K562 (cell line): ENCODE measurements around the gene NFAM1. TPM values are rescaled to one million over a fixed set of nuclear protein-coding genes. Genes with fewer than 3 reads are reported as not detected.

ENCODE experiments used
- ATF2 ChIP-seq: sonication (generic); formaldehyde crosslinking; IDR thresholded peaks from 2 replicates; pipeline ENCODE4 v1.8.1; 2022; ENCODE audit warnings: missing genetic modification reagents
- CBX3 ChIP-seq, 2 experiments: IDR thresholded peaks; 1 replicate in 1 of 2; 2 replicates in 1 of 2; pipeline ENCODE4 v1.6.1; 2012; ENCODE audit warnings: inconsistent platforms in 2 of 2, low read length in 2 of 2, borderline replicate concordance in 1 of 2, control low read depth in 1 of 2
- CREB1 ChIP-seq, 2 experiments: sonication (generic) in 1 of 2; formaldehyde crosslinking in 1 of 2; IDR thresholded peaks; 2 replicates each; pipeline versions ENCODE4 v1.6.1 to v1.8.0; 2012 to 2022; ENCODE audit warnings: inconsistent platforms in 1 of 2, mild to moderate bottlenecking in 1 of 2, missing genetic modification reagents in 1 of 2, moderate library complexity in 1 of 2
- CREBBP ChIP-seq: IDR thresholded peaks from one replicate; pipeline ENCODE4 v1.6.1; 2012; ENCODE audit warnings: low read depth, mild to moderate bottlenecking, control low read depth, inconsistent platforms, low read length
- EP400 ChIP-seq: fragments of 450-650 bp; IDR thresholded peaks from 2 replicates; pipeline ENCODE4 v1.6.1; 2017; ENCODE audit warnings: antibody characterized with exemption, mild to moderate bottlenecking, moderate library complexity
- HNRNPL ChIP-seq: fragments of 200-400 bp; formaldehyde crosslinking; IDR thresholded peaks from 2 replicates; pipeline ENCODE4 v1.6.1; 2017; ENCODE audit warnings: low read depth, mild to moderate bottlenecking, low read length
- JUND ChIP-seq, 2 experiments: IDR thresholded peaks; 2 replicates in 1 of 2; 3 replicates in 1 of 2; pipeline ENCODE4 v1.6.1; 2011; ENCODE audit warnings: borderline replicate concordance in 2 of 2, low read depth in 2 of 2, low read length in 2 of 2, improper control_type of control experiment in 1 of 2, missing biosample characterization in 1 of 2, missing genetic modification characterization in 1 of 2, missing genetic modification reagents in 1 of 2
- NCOA2 ChIP-seq, 2 experiments: fragments of 450-650 bp; IDR thresholded peaks; 2 replicates each; pipeline ENCODE4 v1.6.1; 2018; ENCODE audit warnings: mild to moderate bottlenecking in 2 of 2, moderate library complexity in 1 of 2; ENCODE audit not compliant: partially characterized antibody in 2 of 2
- PHF20 ChIP-seq: fragments of 450-650 bp; IDR thresholded peaks from 2 replicates; pipeline ENCODE4 v1.6.1; 2018; ENCODE audit not compliant: partially characterized antibody
- SNRNP70 ChIP-seq: fragments of 200-400 bp; formaldehyde crosslinking; optimal IDR thresholded peaks from 2 replicates; pipeline ENCODE3; 2017; ENCODE audit warnings: low read depth, low read length
- U2AF1 ChIP-seq: fragments of 200-400 bp; formaldehyde crosslinking; optimal IDR thresholded peaks from 2 replicates; pipeline ENCODE3; 2017; ENCODE audit warnings: mild to moderate bottlenecking, low read depth, low read length, moderate library complexity
- ZBTB12 ChIP-seq: fragments of 250-450 bp; sonication (Bioruptor Pico); IDR thresholded peaks from 2 replicates; pipeline ENCODE4 v1.4.0; 2020
- ZBTB7A ChIP-seq: IDR thresholded peaks from 2 replicates; pipeline ENCODE4 v1.6.1; 2011; ENCODE audit warnings: low read depth, mild to moderate bottlenecking, low read length, moderate library complexity, borderline replicate concordance; ENCODE audit not compliant: control insufficient read depth
- ZNF408 ChIP-seq: fragments of 250-450 bp; sonication (Bioruptor Pico); IDR thresholded peaks from 2 replicates; pipeline ENCODE4 v1.4.0; 2020; ENCODE audit warnings: low read depth, mild to moderate bottlenecking, moderate library complexity
- polyA plus RNA-seq, 8 experiments: library from polyadenylated mRNA; depleted of rRNA in 4 of 8; stranded (reverse) in 5 of 8; unstranded in 3 of 8; fragments of >200 nt; fragmentation: Nextera tagmentation in 2 of 8; fragmentation: Illumina TruSeq in 1 of 8; extraction: Ambion mirVana in 2 of 8; extraction: Trizol in 1 of 8; gene quantifications; 2 replicates each; pipeline versions ENCODE4 v1.2.1 to v1.2.3, GENCODE V29; 2011 to 2014; ENCODE audit warnings: inconsistent platforms in 1 of 8, missing spikeins in 1 of 8
- total RNA-seq, 7 experiments: library from RNA; depleted of rRNA in 6 of 7; stranded (reverse); fragments of >200 nt in 6 of 7; fragmentation: Illumina TruSeq in 2 of 7; extraction: Trizol in 2 of 7; gene quantifications; 2 replicates each; pipeline versions ENCODE4 v1.2.1 to v1.2.3, GENCODE V29; 2011 to 2021; ENCODE audit warnings: low replicate concordance in 1 of 7
- TF ChIP-seq, protein P1 (sequence below): fragments of 450-650 bp; formaldehyde crosslinking; conservative IDR thresholded peaks from 2 replicates; pipeline ENCODE4 v1.4.0; 2022; ENCODE audit warnings: mild to moderate bottlenecking, missing genetic modification characterization
- TF ChIP-seq, protein P2 (sequence below), 2 experiments: fragments of 450-650 bp in 1 of 2; IDR thresholded peaks; 2 replicates each; pipeline ENCODE4 v1.6.1; 2011 to 2017; ENCODE audit warnings: low read depth in 2 of 2, antibody characterized with exemption in 1 of 2, borderline replicate concordance in 1 of 2, low read length in 1 of 2, mild to moderate bottlenecking in 1 of 2, mixed read lengths in 1 of 2; ENCODE audit not compliant: control insufficient read depth in 1 of 2

The NFAM1 gene
- total and polyA plus RNA-seq, 9 of the 15 experiments (the other 6 are each of a cell fraction or from before 2014, with no cell fraction given) = 0.01 to 0.18 (median 0.03) TPM; not detected in 5

DNA sequence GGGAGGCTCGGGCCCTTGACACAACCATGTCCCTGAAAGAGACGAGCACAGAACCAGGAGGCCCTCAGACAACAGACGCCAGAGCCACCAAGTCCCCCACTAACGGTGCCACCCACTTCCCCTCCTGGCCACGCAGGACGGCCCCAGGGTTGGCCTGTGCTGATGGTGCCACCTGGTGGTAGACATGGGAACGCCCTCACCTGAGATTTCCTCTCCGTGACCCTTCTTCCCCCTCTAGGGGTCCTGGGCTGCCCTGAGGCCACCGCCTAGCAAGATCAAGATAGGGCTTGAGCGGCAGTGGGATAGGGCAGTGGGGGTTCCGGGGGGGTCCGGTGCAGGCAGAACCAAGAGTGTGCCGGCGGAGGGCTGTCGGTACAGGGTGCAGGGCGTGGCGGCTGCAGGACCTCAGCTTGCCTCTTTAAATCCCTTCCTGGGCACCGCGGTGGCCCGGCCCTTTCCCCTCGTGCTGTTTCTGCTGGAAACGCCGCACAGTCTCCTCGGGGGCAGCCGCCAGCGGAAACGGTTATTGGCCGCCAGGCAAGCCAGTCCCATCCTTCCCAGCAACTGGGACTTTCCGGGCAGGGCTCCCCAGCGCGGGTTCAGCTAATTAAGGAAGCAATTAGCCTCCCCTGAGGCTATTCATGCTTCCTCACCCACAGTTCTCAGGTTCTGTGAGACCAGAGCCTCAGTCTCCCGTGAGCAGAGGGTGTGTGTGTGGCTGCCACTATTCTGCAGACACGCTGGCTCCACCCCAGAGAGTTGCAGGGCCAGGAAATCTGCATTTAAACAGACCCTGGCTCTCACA is 5.5 kb upstream of the NFAM1 start (continued):
- TF ChIP-seq SNRNP70 = no peak
- TF ChIP-seq, protein P1, sequence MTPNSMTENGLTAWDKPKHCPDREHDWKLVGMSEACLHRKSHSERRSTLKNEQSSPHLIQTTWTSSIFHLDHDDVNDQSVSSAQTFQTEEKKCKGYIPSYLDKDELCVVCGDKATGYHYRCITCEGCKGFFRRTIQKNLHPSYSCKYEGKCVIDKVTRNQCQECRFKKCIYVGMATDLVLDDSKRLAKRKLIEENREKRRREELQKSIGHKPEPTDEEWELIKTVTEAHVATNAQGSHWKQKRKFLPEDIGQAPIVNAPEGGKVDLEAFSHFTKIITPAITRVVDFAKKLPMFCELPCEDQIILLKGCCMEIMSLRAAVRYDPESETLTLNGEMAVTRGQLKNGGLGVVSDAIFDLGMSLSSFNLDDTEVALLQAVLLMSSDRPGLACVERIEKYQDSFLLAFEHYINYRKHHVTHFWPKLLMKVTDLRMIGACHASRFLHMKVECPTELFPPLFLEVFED = no peak
- no peak for TF ChIP-seq NCOA2 (IDR thresholded peaks at IDR 0.05; ENCODE audit: partially characterized antibody in 2 of 2)
- TF ChIP-seq ATF2 = no peak
- TF ChIP-seq CBX3 (IDR thresholded peaks at IDR 0.05; ENCODE audit: borderline replicate concordance in 1 of 2, low read length in 2 of 2) = no peak
- TF ChIP-seq EP400 = 0 out of 2 replicates have a peak, but pooled peaks have one; percentile 16
- peak; percentile 85 for TF ChIP-seq ZBTB7A
- no peak for TF ChIP-seq ZBTB12
- TF ChIP-seq JUND (IDR thresholded peaks at IDR 0.05; ENCODE audit: borderline replicate concordance, low read depth, low read length) = no peak
- TF ChIP-seq JUND (tag; IDR thresholded peaks at IDR 0.05; ENCODE audit: borderline replicate concordance, low read depth, low read length) = no peak
- no peak for TF ChIP-seq ZNF408 (CRISPR knock-in tag)
- no peak for TF ChIP-seq U2AF1
- TF ChIP-seq PHF20 = no peak
- no peak for TF ChIP-seq HNRNPL
- no peak for TF ChIP-seq CREBBP
- TF ChIP-seq, protein P2, sequence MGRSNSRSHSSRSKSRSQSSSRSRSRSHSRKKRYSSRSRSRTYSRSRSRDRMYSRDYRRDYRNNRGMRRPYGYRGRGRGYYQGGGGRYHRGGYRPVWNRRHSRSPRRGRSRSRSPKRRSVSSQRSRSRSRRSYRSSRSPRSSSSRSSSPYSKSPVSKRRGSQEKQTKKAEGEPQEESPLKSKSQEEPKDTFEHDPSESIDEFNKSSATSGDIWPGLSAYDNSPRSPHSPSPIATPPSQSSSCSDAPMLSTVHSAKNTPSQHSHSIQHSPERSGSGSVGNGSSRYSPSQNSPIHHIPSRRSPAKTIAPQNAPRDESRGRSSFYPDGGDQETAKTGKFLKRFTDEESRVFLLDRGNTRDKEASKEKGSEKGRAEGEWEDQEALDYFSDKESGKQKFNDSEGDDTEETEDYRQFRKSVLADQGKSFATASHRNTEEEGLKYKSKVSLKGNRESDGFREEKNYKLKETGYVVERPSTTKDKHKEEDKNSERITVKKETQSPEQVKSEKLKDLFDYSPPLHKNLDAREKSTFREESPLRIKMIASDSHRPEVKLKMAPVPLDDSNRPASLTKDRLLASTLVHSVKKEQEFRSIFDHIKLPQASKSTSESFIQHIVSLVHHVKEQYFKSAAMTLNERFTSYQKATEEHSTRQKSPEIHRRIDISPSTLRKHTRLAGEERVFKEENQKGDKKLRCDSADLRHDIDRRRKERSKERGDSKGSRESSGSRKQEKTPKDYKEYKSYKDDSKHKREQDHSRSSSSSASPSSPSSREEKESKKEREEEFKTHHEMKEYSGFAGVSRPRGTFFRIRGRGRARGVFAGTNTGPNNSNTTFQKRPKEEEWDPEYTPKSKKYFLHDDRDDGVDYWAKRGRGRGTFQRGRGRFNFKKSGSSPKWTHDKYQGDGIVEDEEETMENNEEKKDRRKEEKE (IDR thresholded peaks at IDR 0.05; ENCODE audit: borderline replicate concordance in 1 of 2, control insufficient read depth in 1 of 2, low read depth in 2 of 2, low read length in 1 of 2) = no peak
- TF ChIP-seq CREB1 (IDR thresholded peaks at IDR 0.05) = no peak
- TF ChIP-seq CREB1 (CRISPR knock-in tag; IDR thresholded peaks at IDR 0.05) = no peak
